ENCODE measurements around the gene SERTAD2.

SERTAD2 gene

GRCh38 chr2:64653109-64654062 is at the start of gene SERTAD2:
Gene SERTAD2, minus strand, starts transcription at chr2:64653913. Its CDS starts 17,042 bp downstream, at chr2:64636871.
- DNase-seq (ENCODE audit: low read depth), result peak; percentile 80

GRCh38 chr2:64700133-64700809 is 46.6 kb upstream of the SERTAD2 start:
- no peak for DNase-seq (ENCODE audit: low read depth)

GRCh38 chr2:64699712-64700111 is 46.0 kb upstream of the SERTAD2 start:
- no peak for DNase-seq (ENCODE audit: low read depth)

GRCh38 chr2:64698668-64699444 is 45.1 kb upstream of the SERTAD2 start:
- no peak for DNase-seq (ENCODE audit: low read depth)

GRCh38 chr2:64698177-64698643 is 44.5 kb upstream of the SERTAD2 start:
- DNase-seq (ENCODE audit: low read depth), result no peak

- DNase-seq (ENCODE audit: low read depth), result no peak
Measured at GRCh38 chr2:64697297-64698176, 43.8 kb upstream of the SERTAD2 start.

- no peak for DNase-seq (ENCODE audit: low read depth)
Measured at GRCh38 chr2:64696636-64697035, 42.9 kb upstream of the SERTAD2 start.

GRCh38 chr2:64695721-64696261 is 42.1 kb upstream of the SERTAD2 start:
- no peak for DNase-seq (ENCODE audit: low read depth)

GRCh38 chr2:64692401-64692800 is 38.7 kb upstream of the SERTAD2 start:
- DNase-seq (ENCODE audit: low read depth), result no peak

- no peak for DNase-seq (ENCODE audit: low read depth)
Measured at GRCh38 chr2:64688909-64689308, 35.2 kb upstream of the SERTAD2 start.

GRCh38 chr2:64686283-64686956 is 32.7 kb upstream of the SERTAD2 start:
- no peak for DNase-seq (ENCODE audit: low read depth)

GRCh38 chr2:64685430-64685829 is 31.7 kb upstream of the SERTAD2 start:
- no peak for DNase-seq (ENCODE audit: low read depth)

- DNase-seq (ENCODE audit: low read depth), result no peak
Measured at GRCh38 chr2:64683771-64684510, 30.2 kb upstream of the SERTAD2 start.

GRCh38 chr2:64681479-64681967 is 27.8 kb upstream of the SERTAD2 start:
- DNase-seq (ENCODE audit: low read depth), result no peak

GRCh38 chr2:64679673-64680425 is 26.1 kb upstream of the SERTAD2 start:
- DNase-seq (ENCODE audit: low read depth), result no peak

- DNase-seq (ENCODE audit: low read depth), result no peak
Measured at GRCh38 chr2:64678771-64679590, 25.3 kb upstream of the SERTAD2 start.

GRCh38 chr2:64677530-64677929 is 23.8 kb upstream of the SERTAD2 start:
- no peak for DNase-seq (ENCODE audit: low read depth)

GRCh38 chr2:64675860-64676259 is 22.1 kb upstream of the SERTAD2 start:
- DNase-seq (ENCODE audit: low read depth), result peak; percentile 50

Data from stimulated activated CD8-positive, alpha-beta memory T cell treated with anti-CD3 and anti-CD28 coated beads, Interleukin-12 subunit alpha, Interleukin-12 subunit beta, amount 100 ng/mL, for 4 hours (primary cell).